ENCODE results near the gene CES4A. TPM values are rescaled to one million over a fixed set of nuclear protein-coding genes. Genes with fewer than 3 reads are reported as not detected.

CES4A gene
- total RNA-seq, 1 experiment from 2014 or later: 1.9 TPM

DNA sequence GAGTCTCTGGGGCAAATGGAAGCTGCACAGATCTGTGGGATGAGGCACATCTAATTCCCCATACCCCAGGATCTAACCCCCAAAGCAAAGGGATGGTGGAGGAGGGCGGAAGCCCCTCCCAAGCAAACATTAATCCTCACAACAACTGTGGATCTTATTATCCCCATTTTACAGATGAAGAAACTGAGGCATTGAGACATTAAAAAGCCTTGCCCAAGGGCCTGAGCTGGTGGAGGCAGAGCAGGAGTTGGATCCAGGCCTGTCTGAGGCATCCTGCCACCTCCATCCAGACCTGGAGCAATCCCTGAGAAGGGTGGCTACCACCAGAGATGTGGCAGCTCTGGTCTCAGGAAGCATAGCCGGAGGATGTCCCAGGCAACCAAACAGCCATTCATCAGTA, 22.9 kb downstream of the CES4A start:
- Histone ChIP-seq H3K27me3 (ENCODE audit: insufficient read depth, low read length) (peaks cover 16% of the 10 kb centered on the region; the same call in 1 of the 2 replicates), H3K79me2 (ENCODE audit: insufficient read depth, low read length) (no peaks in the 10 kb centered on the region), H4K91ac (ENCODE audit: insufficient read length, low read depth, low read length) (no peak overlapping the region), H2AK5ac (ENCODE audit: insufficient read length, low read length) (no peak overlapping the region), H3K23me2 (ENCODE audit: insufficient read length, low read depth, low read length, poor library complexity, severe bottlenecking) (peaks cover 6% of the 10 kb centered on the region), H2BK5ac (ENCODE audit: insufficient read length, low read length) (no peak overlapping the region), H3K4me1 (ENCODE audit: insufficient read depth, low read length) (no peaks in the 10 kb centered on the region), H4K5ac (ENCODE audit: insufficient read length, low read depth, low read length) (no peak overlapping the region), H3K79me1 (ENCODE audit: insufficient read depth, low read depth, low read length, poor library complexity, severe bottlenecking) (no peaks in the 10 kb centered on the region), H2BK12ac (ENCODE audit: insufficient read length, low read depth, low read length) (no peak overlapping the region), H3K14ac (ENCODE audit: insufficient read depth, low read length) (no peak overlapping the region), H3K4me2 (ENCODE audit: insufficient read depth, insufficient read length, low read length) (no peak overlapping the region), H4K8ac (replicated peaks; ENCODE audit: insufficient read length, low read depth, low read length) (no peak overlapping the region), H3K9ac (ENCODE audit: extremely low read depth, insufficient read length, low read length) (no peak overlapping the region), H3K9me3 (ENCODE audit: control insufficient read depth, low read depth, low read length) (no peaks in the 10 kb centered on the region), H2AFZ (ENCODE audit: low read length) (no peak overlapping the region), H3T11ph (ENCODE audit: low read length) (no peak overlapping the region), H2BK15ac (ENCODE audit: low read depth, low read length) (no peak overlapping the region), H3K56ac (ENCODE audit: insufficient read length, low read depth, low read length) (no peak overlapping the region), H4K20me1 (ENCODE audit: control insufficient read depth, insufficient read depth, insufficient read length) (no peaks in the 10 kb centered on the region), H3K4ac (ENCODE audit: low read depth, low read length) (no peak overlapping the region), H2BK120ac (ENCODE audit: low read depth, low read length, poor library complexity, severe bottlenecking) (no peak overlapping the region), H3K23ac (ENCODE audit: insufficient read length, low read depth, low read length) (no peak overlapping the region), H3K18ac (ENCODE audit: insufficient read length, low read depth, low read length) (no peak overlapping the region), H2BK20ac (ENCODE audit: low read depth, low read length, poor library complexity, severe bottlenecking) (no peak overlapping the region), H3K27ac (ENCODE audit: insufficient read length, low read depth, low read length) (no peak overlapping the region)
- WGBS (ENCODE audit: extremely low coverage, insufficient read length, low lambda C conversion rate): no CpG with 5 or more reads among the region's 2 CpGs
- TF ChIP-seq, protein P1, sequence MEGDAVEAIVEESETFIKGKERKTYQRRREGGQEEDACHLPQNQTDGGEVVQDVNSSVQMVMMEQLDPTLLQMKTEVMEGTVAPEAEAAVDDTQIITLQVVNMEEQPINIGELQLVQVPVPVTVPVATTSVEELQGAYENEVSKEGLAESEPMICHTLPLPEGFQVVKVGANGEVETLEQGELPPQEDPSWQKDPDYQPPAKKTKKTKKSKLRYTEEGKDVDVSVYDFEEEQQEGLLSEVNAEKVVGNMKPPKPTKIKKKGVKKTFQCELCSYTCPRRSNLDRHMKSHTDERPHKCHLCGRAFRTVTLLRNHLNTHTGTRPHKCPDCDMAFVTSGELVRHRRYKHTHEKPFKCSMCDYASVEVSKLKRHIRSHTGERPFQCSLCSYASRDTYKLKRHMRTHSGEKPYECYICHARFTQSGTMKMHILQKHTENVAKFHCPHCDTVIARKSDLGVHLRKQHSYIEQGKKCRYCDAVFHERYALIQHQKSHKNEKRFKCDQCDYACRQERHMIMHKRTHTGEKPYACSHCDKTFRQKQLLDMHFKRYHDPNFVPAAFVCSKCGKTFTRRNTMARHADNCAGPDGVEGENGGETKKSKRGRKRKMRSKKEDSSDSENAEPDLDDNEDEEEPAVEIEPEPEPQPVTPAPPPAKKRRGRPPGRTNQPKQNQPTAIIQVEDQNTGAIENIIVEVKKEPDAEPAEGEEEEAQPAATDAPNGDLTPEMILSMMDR (conservative IDR thresholded peaks at IDR 0.05): no peak
- no peak overlapping the region for H3K27ac Mint-ChIP-seq
- no peaks in the 10 kb centered on the region for H3K9me3 Mint-ChIP-seq
- H3K36me3 Mint-ChIP-seq (ENCODE audit: insufficient read depth in 1 of 3, low read depth in 3 of 3): no peaks in the 10 kb centered on the region
- H3K4me1 Mint-ChIP-seq: peaks cover 3 to 16% of the 10 kb centered on the region in 2 experiments; a peak in 2 of 4 replicates
- DNase-seq: no peak
- H3K4me3 Mint-ChIP-seq: no peak overlapping the region
- peaks cover 58% of the 10 kb centered on the region for H3K27me3 Mint-ChIP-seq (ENCODE audit: low read depth)

All from H9 (cell line).